ENCODE results near the gene ROPN1.
"Not testable (repeated sequence)": the region's sequence is repeated elsewhere in the genome, so short reads cannot be mapped to it uniquely, and the experiment has no call there.

Gene ROPN1

GRCh38 chr3:123991730-123992588 is at the start of gene ROPN1:
ROPN1 (minus strand) TSS chr3:123992124; CDS start chr3:123980481, 11,643 bp downstream.
- DNase-seq = not testable (repeated sequence)

- DNase-seq = no peak
Measured at GRCh38 chr3:124041553-124041952, 49.6 kb upstream of the ROPN1 start.

DNA sequence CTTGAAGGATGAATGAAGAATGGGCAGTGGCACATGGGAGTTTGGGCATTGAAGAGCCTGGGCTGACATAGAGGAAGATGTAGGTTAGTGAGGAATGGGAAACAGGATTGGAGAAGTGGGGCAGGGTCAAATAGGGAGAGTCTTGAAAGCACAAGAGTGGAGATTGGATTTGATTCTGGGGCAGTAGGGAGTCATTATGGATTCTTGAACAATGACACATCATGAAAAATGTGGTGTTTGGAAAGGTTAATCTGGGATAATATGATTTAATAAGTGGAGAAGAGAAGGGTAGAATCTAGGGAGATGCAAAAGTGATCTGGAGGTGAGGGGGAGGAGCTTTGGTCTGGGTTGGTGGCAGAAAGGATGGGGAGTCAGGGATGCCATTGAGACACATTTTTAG is 45.4 kb upstream of the ROPN1 start:
- DNase-seq = no peak

DNA sequence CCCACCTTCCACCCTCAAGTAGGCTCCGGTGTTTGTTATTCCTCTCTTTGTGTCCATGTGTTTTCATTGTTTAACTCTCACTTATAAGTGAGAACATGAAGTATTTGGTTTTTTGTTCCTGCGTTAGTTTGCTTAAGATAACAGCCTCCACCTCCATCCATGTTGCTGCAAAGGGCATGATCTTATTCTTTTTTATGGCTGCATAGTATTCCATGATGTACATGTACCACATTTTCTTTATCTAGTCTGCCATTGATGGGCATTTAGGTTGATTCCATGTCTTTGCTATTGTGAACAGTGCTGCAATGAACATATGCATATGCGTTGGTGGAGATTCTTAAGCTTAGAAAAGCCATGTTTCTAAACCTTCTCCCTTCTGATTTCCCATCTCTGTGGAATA is 44.3 kb upstream of the ROPN1 start:
- DNase-seq = not testable (repeated sequence)

GRCh38 chr3:124035463-124036121 is 43.7 kb upstream of the ROPN1 start:
- no peak for DNase-seq

DNA sequence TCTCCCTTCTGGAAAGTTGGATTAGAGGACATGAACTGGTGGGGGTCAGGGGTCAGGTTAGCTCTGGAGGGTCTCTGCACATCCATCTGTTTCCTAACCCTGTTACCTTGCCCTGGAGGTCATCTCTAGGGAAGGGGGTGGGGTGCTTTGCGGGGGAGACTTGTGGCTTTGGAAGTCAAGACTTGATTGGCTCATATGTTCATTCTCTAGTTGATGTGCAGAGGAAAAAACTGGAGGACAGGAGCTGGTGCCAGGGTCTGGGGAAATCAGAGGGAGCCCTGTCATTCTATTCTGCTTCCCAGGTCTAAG is 42.9 kb upstream of the ROPN1 start:
- DNase-seq = no peak

- DNase-seq = peak; percentile 28
Measured at GRCh38 chr3:124034016-124034843, 42.3 kb upstream of the ROPN1 start.

- DNase-seq = no peak
Measured at GRCh38 chr3:124033360-124034015, 41.6 kb upstream of the ROPN1 start, which contains the start of gene KALRN. KALRN (plus strand) TSS chr3:124033369.

GRCh38 chr3:124032881-124033359 is 41.0 kb upstream of the ROPN1 start:
- DNase-seq = peak; percentile 86

DNA sequence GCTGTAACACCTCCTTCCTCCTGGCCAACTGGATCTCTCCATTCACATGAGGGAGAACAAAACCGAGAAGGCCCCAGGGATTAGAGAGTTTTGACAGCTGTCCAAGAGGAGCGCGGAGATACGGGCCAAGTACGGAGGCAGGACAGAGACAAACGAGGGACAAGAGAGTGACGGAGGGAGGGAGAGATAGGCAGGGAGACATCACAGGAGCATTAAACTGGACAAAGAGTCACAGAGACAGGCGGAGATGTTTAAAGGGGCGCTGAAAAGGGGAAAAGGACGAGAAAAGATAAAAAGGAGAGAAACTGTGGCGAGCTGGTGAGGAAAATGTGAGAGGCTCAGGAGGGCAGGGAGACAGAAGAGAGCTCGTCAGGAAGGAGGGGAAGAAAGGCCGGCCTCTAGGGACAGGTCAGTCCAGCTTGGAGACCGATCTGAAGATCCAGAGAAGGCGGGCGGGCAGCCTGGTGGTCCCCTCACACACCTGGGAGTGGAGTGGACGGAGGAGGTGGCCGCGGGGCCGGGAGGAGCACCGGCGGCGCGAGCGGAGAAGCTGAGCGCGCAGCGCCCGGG is 40.5 kb upstream of the ROPN1 start:
- DNase-seq = peak; percentile 91

- no peak for DNase-seq
Measured at GRCh38 chr3:124026516-124026915, 34.6 kb upstream of the ROPN1 start.

DNA sequence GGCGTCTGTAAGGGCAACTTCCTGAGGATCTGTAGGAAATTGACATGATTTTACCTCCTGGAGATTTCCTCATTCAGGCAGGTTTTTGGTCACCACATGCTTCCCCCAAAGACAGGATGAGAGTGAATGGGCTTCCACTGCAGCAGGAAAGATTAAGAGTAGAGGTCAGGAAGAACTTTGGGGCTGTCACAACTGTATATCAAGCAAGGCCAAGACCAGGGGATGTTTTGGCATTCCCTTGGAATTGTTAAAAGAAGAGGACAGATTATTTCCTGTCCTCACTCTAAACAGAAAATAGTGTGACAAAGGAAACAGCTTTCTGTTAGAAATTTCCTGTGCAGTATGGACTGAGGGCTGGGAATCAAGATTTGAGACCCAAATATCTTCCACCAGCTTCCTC is 31.6 kb upstream of the ROPN1 start:
- not testable (repeated sequence) for DNase-seq

- DNase-seq = no peak
Measured at GRCh38 chr3:124019291-124019690, 27.4 kb upstream of the ROPN1 start.

GRCh38 chr3:124017502-124017901 is 25.6 kb upstream of the ROPN1 start:
- not testable (repeated sequence) for DNase-seq

DNA sequence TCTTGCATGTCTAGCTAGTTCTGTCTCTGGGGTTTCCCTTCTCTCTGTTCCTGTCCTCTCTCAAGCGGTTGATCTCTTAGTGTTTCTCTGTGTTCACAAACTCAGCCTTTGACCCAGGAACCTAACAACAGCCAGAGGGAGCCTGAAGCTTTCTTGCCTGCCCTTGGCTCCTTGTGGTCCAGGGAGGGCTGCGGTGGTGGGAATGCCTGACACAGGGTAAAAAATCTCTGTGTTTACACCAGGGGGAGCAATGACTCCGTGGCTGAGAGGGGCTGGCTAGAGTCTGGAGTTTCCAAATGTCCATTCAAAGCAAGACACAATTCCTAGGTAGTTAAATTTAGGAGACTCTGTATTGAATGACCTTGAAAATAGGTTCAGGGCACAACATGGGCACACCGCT is 24.6 kb upstream of the ROPN1 start:
- DNase-seq = peak; percentile 50

- peak; percentile 39 for DNase-seq
Measured at GRCh38 chr3:124014366-124014942, 22.5 kb upstream of the ROPN1 start.

- DNase-seq = not testable (repeated sequence)
Measured at GRCh38 chr3:124008321-124008720, 16.4 kb upstream of the ROPN1 start.

DNA sequence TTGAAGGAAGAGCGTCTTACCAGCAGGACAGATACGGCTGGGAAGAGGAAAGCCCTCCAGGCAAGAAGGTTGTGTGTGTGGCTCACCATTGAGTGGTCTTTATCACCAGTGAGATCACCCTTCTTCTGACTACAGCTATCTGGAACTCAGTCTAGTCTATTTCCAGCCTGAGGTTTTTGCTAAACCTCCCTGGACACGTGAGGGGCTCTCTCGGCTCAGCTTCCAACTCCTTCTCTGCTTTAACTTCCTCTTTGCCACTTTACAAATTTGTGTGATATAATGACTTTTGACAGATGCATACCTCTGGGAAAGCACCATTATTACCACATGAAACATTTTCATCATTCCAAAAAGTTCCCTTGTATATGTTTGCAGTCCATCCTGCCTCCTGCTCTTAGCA is 15.3 kb upstream of the ROPN1 start:
- no peak for DNase-seq

GRCh38 chr3:124002405-124003079 is 10.6 kb upstream of the ROPN1 start:
- DNase-seq = not testable (repeated sequence)

DNA sequence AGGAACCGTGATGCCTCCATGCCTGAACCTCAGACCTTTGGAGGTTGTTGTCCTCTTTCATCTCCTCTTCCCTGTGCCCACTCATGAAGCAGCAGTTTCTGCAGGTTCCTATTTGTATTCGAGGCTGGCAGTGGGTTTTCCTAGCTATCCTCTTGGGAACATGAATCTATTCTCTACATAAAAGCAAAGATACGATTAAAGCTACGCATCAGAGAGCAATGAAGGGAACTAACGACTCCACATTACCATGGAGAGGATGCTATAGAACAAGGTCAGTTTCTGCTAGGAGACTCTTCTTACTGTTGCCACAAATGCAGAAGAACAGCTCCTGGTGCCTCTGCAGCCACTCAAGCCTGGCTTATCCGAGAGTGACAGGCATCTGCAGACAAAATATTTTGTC is 9.4 kb upstream of the ROPN1 start:
- not testable (repeated sequence) for DNase-seq

- no peak for DNase-seq
Measured at GRCh38 chr3:123997543-123997942, 5.6 kb upstream of the ROPN1 start.
